Colonic mucosa (tissue), 4 donors: Measurements from ENCODE around the gene DUSP3. TPM values are rescaled to one million over a fixed set of nuclear protein-coding genes. Genes with fewer than 3 reads are reported as not detected.

Experiments used
- DNase-seq: peaks from one replicate; pipeline ENCODE4 v3.0.0-alpha.2; 2020
- H3K27ac ChIP-seq: fragments of 200-600 bp; one replicate; pipeline ENCODE4 v1.8.0; 2021
- H3K27me3 ChIP-seq: fragments of 200-600 bp; one replicate; pipeline ENCODE4 v1.8.0; 2021
- H3K36me3 ChIP-seq: fragments of 200-600 bp; one replicate; pipeline ENCODE4 v1.8.0; 2021
- H3K4me1 ChIP-seq: fragments of 200-600 bp; one replicate; pipeline ENCODE4 v1.8.0; 2021; ENCODE audit warnings: mild to moderate bottlenecking
- H3K4me3 ChIP-seq: fragments of 200-600 bp; one replicate; pipeline ENCODE4 v1.8.0; 2021
- H3K9ac ChIP-seq, 2 donors: one replicate each; pipeline ENCODE4 v1.7.0; 2013; ENCODE audit warnings: control low read depth in 2 of 2, low read depth in 2 of 2, low read length in 2 of 2
- H3K9me3 ChIP-seq: fragments of 200-600 bp; one replicate; pipeline ENCODE4 v1.8.0; 2021
- intact Hi-C: fragments of 100-400 bp; cut with DNase I; formaldehyde crosslinking; loops from one replicate; pipeline ENCODE4 v1.14.1; 2022
- total RNA-seq, 2 donors: library from RNA; stranded (reverse); fragmentation: NEBNext Ultra II Directional in 1 of 2; extraction: Animal tissue kit (Norgen Biotek cat#: 25700) in 1 of 2; gene quantifications; one replicate each; pipeline ENCODE4 v1.2.1, GENCODE V29; 2021
- TF ChIP-seq, protein P1 (sequence below): fragments of 200-600 bp; IDR thresholded peaks from one replicate; pipeline ENCODE4 v1.8.0; 2022; ENCODE audit warnings: antibody characterized with exemption, mild to moderate bottlenecking
- donor health status: healthy.
- donor health status: DM: no; HTN: no; CAD: no.
- donor health status: DM: no; HTN: no; CAD: no.

Gene DUSP3
- total RNA-seq, 2 donors from 2014 or later: 43.4 to 68.7 TPM

DNA sequence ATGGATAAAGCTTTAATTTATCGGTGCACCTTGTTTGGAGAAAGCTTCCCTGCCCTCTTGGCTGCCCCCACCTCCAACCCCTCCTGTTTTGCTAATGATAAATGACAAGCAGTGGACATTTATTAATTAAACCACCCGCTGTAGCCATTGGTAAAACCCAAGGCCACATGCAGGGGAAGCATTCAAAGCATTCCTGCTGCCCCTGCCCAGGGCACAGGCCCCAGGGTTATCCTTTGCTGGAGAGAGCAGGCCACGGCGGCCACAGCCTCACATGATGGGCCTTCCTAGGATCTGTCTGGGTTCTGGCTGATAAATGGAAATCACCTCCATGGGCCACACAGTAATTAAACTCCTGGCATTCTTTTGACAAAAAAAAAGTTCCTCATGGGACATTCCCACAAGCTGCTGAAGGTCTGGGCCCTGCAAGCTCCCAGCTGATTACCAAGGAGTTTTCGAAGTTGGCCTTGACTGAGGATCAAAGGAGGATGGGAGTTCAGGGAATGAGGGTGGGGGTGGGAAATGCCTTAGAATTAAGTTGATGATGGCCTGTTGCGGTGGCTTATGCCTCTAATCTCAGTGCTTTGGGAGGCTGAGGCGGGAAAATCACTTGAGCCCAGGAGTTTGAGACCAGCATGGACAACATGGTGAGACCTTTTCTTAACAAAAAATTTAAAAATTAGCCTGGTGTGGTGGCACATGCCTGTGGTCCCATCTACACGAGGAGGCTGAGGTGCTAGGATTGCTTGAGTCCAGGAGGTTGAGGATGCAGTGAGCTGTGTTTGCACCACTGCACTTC, 55.7 kb downstream of the DUSP3 start:
- TF ChIP-seq, protein P1, sequence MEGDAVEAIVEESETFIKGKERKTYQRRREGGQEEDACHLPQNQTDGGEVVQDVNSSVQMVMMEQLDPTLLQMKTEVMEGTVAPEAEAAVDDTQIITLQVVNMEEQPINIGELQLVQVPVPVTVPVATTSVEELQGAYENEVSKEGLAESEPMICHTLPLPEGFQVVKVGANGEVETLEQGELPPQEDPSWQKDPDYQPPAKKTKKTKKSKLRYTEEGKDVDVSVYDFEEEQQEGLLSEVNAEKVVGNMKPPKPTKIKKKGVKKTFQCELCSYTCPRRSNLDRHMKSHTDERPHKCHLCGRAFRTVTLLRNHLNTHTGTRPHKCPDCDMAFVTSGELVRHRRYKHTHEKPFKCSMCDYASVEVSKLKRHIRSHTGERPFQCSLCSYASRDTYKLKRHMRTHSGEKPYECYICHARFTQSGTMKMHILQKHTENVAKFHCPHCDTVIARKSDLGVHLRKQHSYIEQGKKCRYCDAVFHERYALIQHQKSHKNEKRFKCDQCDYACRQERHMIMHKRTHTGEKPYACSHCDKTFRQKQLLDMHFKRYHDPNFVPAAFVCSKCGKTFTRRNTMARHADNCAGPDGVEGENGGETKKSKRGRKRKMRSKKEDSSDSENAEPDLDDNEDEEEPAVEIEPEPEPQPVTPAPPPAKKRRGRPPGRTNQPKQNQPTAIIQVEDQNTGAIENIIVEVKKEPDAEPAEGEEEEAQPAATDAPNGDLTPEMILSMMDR: no peak
- Histone ChIP-seq H3K4me1 (no peaks in the 10 kb centered on the region), H3K4me3 (no peak overlapping the region), H3K36me3 (no peaks in the 10 kb centered on the region), H3K9ac (no peak overlapping the region), H3K27me3 (no peaks in the 10 kb centered on the region), H3K27ac (no peak overlapping the region), H3K9me3 (no peaks in the 10 kb centered on the region)
- no peak for DNase-seq
- intact Hi-C loops: no loop called here

DNA sequence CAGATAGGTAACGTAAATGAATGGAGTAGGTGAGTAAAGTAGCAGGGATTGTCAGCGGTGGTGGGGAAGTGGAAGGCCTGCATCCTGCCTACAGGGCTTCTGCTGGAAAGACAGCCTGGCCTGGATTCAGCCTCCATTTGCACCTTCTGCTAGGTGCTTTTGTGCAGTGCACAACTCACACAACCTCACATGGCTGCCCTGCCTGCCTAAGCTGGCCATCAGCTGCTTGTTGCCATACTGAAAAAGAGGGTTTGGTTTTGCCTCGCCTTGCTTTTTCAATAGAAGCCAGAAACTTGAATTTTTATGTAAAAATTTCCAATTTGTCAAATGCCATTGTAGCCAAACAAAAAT, 56.5 kb downstream of the DUSP3 start:
- Histone ChIP-seq H3K27me3 (no peaks in the 10 kb centered on the region), H3K4me1 (no peaks in the 10 kb centered on the region), H3K27ac (no peak overlapping the region), H3K9ac (no peak overlapping the region), H3K9me3 (no peaks in the 10 kb centered on the region), H3K4me3 (no peak overlapping the region), H3K36me3 (no peaks in the 10 kb centered on the region)
- TF ChIP-seq, protein P1: no peak
- intact Hi-C loops: no loop called here
- no peak for DNase-seq

DNA sequence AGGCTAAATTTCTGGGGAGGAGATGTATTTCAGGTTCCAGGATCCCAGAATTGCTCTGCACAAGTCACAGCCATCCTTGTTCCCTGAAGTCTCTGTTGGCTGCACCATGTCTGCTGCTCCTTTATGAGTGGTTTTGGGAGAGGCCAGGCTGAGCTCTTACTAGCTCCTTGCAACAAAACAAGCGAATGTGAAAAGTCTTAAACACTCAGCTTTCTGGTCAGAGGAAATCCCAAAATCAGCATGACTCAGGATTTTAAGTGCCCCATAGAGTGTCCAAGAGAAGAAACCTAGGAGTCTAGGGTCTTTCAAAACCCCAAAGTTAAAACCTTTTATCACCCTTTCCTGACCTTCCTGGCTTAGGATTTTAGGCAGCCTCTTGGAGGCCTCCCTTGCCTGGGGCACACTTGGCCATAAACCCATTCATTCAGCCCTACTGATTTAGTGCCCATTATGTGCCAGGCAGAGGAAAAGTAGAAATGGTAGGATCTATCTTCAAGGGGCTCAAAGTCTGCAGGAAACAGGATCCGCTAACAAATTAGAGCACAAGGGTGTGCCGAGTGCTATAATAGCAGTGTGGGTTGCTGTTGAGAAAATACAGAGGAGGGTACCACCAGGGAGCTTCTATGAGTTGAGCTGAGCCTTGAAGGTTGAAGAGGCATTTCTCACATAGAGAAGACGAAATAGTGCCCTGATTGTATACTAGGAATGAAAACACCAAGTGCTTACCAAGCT, 57.1 kb downstream of the DUSP3 start:
- Histone ChIP-seq H3K9me3 (no peaks in the 10 kb centered on the region), H3K36me3 (no peaks in the 10 kb centered on the region), H3K9ac (no peak overlapping the region), H3K27ac (peak overlapping the region; percentile 76), H3K4me1 (no peaks in the 10 kb centered on the region), H3K27me3 (no peaks in the 10 kb centered on the region), H3K4me3 (no peak overlapping the region)
- intact Hi-C loops: no loop called here
- no peak for DNase-seq
- TF ChIP-seq, protein P1: no peak

DNA sequence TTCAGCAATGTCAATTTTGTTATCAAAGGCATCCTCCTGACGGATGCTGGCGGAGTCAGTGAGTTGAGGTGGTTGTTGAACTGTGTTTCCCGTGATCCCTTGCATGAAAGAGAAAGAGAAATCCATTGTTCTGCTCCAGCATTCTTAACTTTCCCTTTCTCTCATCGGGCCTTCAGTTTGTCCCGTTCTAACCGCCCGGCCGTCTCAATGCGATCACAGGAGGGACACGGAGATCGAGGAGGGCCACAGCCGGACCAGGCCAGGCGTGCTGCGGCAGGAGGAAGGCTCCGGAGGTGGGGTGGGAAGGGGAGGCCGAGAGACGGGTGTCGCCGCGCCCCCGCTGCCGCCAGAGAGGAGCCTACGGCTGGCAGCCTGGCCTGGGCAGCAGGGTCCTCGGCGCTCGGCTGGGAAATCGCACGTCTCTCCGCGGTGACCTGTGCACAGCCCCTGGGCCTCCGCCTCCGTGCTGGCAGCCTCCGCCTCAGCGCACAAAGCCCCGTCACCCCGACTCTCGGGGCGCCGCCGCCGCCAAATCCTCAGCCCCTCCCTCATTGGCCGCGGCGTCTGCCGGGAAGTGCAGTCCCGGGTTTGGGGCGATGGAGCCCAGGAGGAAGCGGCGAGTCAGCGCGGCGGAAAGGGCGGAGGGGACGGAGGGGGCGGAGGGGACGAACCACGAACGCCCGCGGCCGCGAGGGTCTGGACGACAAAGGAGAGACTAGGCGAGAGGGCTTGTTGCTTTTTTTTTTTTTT, 58.3 kb downstream of the DUSP3 start:
- Histone ChIP-seq H3K27me3 (no peaks in the 10 kb centered on the region), H3K27ac (peak overlapping the region; percentile 76), H3K9me3 (no peaks in the 10 kb centered on the region), H3K9ac (peak overlapping the region; percentile 88), H3K4me1 (no peaks in the 10 kb centered on the region), H3K4me3 (peak overlapping the region; percentile 66), H3K36me3 (no peaks in the 10 kb centered on the region)
- DNase-seq: peak; percentile 79
- intact Hi-C loops: no loop called here
- TF ChIP-seq, protein P1: no peak

DNA sequence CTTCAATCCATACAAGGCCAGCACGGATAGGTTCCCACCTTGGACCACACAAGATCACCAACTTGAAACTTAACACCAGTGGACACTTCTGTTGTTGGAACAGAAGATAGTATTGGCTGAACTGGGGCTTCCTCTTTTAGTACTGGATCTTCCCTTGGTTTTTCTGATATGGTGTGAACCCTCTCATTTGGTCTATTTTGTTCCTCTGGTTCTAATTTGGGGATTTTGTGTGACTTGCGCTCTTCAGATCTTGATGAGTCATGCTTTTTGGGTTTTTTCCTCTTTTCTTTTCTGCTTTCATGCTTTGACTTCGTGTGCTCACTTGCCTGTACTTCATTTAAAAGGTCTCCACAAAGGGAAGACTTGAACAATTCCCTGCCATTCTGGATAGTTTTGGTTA, 59.2 kb downstream of the DUSP3 start:
- DNase-seq: no peak
- H3K9ac ChIP-seq: no peak overlapping the region
- no peaks in the 10 kb centered on the region for H3K27me3 ChIP-seq
- H3K4me1 ChIP-seq: no peaks in the 10 kb centered on the region
- H3K36me3 ChIP-seq: no peaks in the 10 kb centered on the region
- TF ChIP-seq, protein P1: no peak
- no peak overlapping the region for H3K4me3 ChIP-seq
- intact Hi-C loops: no loop called here
- H3K27ac ChIP-seq: no peak overlapping the region
- no peaks in the 10 kb centered on the region for H3K9me3 ChIP-seq
